Muscle of leg (tissue), 11 donors: ENCODE results near the gene MAST3. TPM values are rescaled to one million over a fixed set of nuclear protein-coding genes. Genes with fewer than 3 reads are reported as not detected.

ENCODE experiments used
- DNase-seq: peaks from one replicate; pipeline ENCODE4 v3.0.0; 2013
- H3K27ac ChIP-seq: one replicate; pipeline ENCODE4 v1.5.1; 2013; ENCODE audit warnings: mild to moderate bottlenecking, low read length, control low read depth
- H3K27me3 ChIP-seq: one replicate; pipeline ENCODE4 v1.6.1; 2013; ENCODE audit warnings: low read length; ENCODE audit not compliant: control insufficient read depth, insufficient read depth
- H3K36me3 ChIP-seq: one replicate; pipeline ENCODE4 v1.6.1; 2013; ENCODE audit warnings: low read length; ENCODE audit not compliant: control insufficient read depth, insufficient read depth
- H3K4me1 ChIP-seq: one replicate; pipeline ENCODE4 v1.6.1; 2013; ENCODE audit warnings: low read length; ENCODE audit not compliant: control insufficient read depth, insufficient read depth
- H3K4me3 ChIP-seq: one replicate; pipeline ENCODE4 v1.5.1; 2013; ENCODE audit warnings: low read length, control low read depth
- H3K9me3 ChIP-seq: replicated peaks from 2 replicates; pipeline ENCODE4 v1.6.1; 2013; ENCODE audit warnings: low read depth, low read length; ENCODE audit not compliant: control insufficient read depth
- WGBS: methylation state at CpG from one replicate; pipeline ENCODE4 v1.1.5; 2013; ENCODE audit warnings: missing lambda C conversion rate; ENCODE audit not compliant: insufficient coverage; 5-methylcytosine and 5-hydroxymethylcytosine counted together
- polyA plus RNA-seq, 8 donors: library from polyadenylated mRNA; unstranded; fragments of 120-200 nt; gene quantifications; one replicate each; pipeline versions ENCODE4 v1.2.1 to v1.2.3, GENCODE V29; 2013; ENCODE audit warnings: inconsistent platforms in 1 of 8, low replicate concordance in 1 of 8; ENCODE audit not compliant: insufficient read length in 8 of 8, insufficient read depth in 1 of 8
- total RNA-seq: library from RNA; stranded (reverse); fragments of 120-200 nt; gene quantifications from one replicate; pipeline ENCODE4 v1.2.4, GENCODE V29; 2013

MAST3 gene
- total and polyA plus RNA-seq, 9 donors = 3.4 to 12.2 (median 7.6) TPM

DNA sequence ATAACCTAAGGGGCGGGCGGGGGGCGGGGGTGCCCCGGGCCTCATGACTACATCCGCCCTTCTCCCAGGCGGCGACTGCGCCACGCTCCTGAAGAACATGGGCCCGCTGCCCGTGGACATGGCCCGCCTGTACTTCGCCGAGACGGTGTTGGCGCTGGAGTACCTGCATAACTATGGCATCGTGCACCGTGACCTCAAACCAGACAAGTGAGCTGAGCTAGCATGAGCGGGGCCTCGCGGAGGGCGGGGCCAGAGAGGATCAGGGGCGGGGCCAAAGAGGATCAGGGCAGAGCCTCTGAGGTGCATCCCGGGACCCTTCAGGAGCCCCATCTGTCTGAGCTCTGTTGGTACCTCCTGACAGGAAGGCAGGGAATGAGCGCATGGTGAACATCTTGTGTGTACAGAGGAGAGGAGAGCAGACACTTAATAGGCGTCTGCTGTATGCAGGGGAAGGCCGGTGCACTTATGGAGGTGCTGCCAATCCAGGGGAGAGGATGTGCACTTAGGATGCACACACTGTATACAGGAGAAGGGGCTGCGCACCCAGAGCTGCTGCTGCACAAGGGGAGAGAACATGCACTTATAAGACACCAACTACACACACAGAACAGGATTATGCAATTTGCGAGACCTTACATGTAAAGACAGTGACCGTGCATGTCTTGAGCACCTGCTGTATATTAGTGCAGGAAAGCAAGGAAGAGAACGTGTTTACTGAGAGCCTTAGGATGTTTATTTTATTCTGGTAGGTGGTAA lies 34.4 kb downstream of the MAST3 start:
- Histone ChIP-seq H3K4me1 (no peaks in the 10 kb centered on the region), H3K27me3 (no peaks in the 10 kb centered on the region), H3K9me3 (no peaks in the 10 kb centered on the region), H3K36me3 (peaks cover 65% of the 10 kb centered on the region), H3K4me3 (no peak overlapping the region), H3K27ac (no peak overlapping the region)
- DNase-seq = no peak
- WGBS = 77% methylated on average over 29 of the region's 31 CpGs

DNA sequence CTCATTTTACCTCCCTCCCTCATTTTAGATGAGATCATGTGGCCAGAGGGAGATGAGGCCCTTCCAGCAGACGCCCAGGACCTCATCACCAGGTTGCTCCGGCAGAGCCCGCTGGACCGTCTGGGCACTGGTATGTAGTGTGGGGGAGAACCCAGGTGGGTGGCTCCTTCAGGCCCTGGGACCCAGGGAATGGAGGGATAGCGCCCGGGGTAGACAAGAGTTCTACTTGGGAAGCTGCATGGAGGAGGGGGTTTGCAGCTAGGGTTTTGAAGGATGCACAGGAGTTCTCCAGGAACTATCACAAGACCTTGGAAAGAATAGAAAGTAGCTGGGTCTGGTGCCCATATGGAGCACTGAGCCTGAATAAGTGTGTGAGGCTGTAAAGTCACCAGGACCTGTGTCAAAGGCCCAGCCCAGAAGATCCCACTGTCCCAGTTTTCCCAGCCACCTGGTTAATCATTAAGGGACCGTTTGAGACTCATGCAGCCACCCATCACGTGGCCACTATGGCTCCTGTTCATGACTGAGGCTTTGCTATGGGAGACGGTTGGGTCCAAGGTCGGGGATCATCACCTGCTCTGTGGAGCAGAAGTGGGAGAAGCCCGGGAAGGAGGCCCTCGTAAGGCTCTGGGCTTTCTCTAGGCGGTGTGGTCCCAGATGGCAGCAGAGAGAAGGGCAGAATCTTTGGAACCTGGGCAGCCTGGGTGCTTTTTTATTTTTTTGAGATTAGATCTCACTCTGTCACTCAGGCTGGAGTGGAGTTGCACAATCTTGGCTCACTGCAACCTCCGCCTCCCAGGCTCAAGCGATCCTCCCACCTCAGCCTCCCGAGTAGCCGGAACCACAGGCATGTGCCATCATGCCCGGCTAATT lies 38.4 kb downstream of the MAST3 start:
- WGBS = 85% methylated on average over 12 of the region's 18 CpGs
- no peak overlapping the region for H3K27ac ChIP-seq
- no peaks in the 10 kb centered on the region for H3K9me3 ChIP-seq
- no peak overlapping the region for H3K4me3 ChIP-seq
- H3K27me3 ChIP-seq = no peaks in the 10 kb centered on the region
- no peaks in the 10 kb centered on the region for H3K4me1 ChIP-seq
- no peak for DNase-seq
- H3K36me3 ChIP-seq = peaks cover 49% of the 10 kb centered on the region

DNA sequence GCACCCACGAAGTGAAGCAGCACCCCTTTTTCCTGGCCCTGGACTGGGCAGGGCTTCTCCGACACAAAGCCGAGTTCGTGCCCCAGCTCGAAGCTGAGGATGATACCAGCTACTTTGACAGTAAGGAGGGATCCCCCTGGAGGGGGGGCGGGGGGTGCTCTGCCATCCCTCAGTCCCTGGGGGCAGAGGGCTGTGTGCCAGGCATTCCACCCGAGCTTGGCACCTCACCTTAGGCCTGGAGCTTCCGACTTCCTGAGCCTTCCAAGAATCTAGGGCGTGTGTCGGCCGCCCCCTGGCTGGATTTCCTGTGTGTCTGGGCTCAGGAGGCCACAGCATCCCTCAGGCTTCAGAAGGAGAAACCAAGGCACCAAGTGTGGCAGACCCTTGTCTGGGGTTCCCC lies 39.7 kb downstream of the MAST3 start:
- Histone ChIP-seq H3K27ac (no peak overlapping the region), H3K36me3 (peaks cover 46% of the 10 kb centered on the region)
- WGBS = 81% methylated on average over 10 of the region's 11 CpGs

DNA sequence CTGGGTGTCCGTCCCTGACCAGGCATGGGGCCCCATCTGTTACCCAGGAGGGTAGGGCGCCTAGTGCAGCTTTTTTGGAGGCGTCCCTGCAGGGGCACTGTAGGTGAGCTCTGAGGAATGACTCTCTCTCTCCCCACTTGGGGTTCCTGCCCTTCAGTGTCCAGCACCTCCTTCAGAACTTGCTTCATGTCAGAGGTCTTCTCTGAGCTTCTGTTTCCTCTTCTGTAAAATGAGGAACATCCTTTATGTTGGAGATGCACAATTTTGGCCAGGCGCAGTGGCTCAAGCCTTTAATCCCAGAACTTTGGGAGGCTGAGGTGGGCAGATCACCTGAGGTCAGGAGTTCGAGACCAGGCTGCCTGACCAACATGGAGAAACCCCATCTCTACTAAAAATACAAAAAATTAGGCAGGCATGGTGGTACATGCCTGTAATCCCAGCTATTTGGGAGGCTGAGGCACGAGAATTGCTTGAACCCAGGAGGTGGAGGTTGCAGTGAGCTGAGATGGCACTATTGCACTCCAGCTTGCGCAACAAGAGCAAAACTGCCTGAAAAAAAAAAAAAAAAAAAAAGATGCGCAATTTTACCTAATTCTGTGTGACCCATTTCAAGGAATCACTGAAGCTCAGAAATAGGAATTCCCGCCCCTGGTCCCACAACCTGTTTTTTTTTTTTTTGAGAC lies 40.2 kb downstream of the MAST3 start:
- Histone ChIP-seq H3K9me3 (no peaks in the 10 kb centered on the region), H3K36me3 (peaks cover 42% of the 10 kb centered on the region), H3K27me3 (no peaks in the 10 kb centered on the region), H3K4me3 (no peak overlapping the region), H3K27ac (no peak overlapping the region), H3K4me1 (no peaks in the 10 kb centered on the region)
- 93% methylated on average over 4 of the region's 9 CpGs for WGBS
- no peak for DNase-seq

More for the DNA sequence above, 39.7 kb downstream of the MAST3 start:
- H3K4me3 ChIP-seq = no peak overlapping the region
- H3K27me3 ChIP-seq = no peaks in the 10 kb centered on the region
- DNase-seq = no peak
- no peaks in the 10 kb centered on the region for H3K9me3 ChIP-seq
- H3K4me1 ChIP-seq = no peaks in the 10 kb centered on the region

DNA sequence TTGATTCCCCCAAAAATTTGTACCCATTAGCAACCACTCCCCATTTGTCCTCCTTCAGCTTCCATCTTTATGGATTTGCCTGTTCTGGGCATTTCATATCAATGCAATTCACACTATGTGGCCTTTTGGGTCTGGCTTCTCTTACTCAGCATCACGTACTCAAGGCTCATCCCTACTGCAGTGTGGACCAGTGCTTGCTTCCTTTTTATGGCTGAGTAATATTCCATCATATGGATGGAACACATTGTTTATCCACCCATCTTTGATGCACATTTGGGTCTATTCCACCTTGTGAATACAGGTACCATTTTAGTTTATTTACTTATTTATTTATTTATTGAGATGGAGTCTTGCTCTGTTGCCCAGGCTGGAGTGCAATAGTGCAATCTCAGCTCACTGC lies 42.9 kb downstream of the MAST3 start:
- Histone ChIP-seq H3K4me1 (no peaks in the 10 kb centered on the region), H3K27me3 (no peaks in the 10 kb centered on the region), H3K9me3 (no peaks in the 10 kb centered on the region), H3K4me3 (no peak overlapping the region), H3K27ac (no peak overlapping the region), H3K36me3 (peaks cover 51% of the 10 kb centered on the region)
- no peak for DNase-seq
- WGBS = no CpG with 5 or more reads among the region's 1 CpG

DNA sequence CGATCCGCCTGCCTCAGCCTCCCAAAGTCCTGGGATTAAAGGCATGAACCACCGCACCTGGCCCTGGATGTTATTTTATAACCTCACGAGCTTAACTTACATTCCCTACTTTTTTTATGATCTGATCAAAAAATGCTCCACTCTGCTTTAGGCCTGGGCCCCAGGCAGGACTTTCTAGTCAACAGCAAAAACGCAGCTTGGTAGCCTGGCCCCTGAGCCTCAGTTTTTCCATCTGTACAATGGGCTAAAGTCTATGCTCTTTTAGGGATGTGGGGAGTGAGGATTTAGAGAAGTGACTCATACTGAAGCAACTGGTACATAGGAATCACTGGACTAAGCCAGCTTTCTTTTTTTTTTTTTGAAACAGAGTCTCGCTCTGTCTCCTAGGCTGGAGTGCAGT lies 43.5 kb downstream of the MAST3 start:
- no peaks in the 10 kb centered on the region for H3K27me3 ChIP-seq
- H3K4me3 ChIP-seq = no peak overlapping the region
- 83% methylated on average over 4 of the region's 6 CpGs for WGBS
- H3K36me3 ChIP-seq = peaks cover 51% of the 10 kb centered on the region
- H3K27ac ChIP-seq = no peak overlapping the region
- no peaks in the 10 kb centered on the region for H3K9me3 ChIP-seq
- no peaks in the 10 kb centered on the region for H3K4me1 ChIP-seq
- DNase-seq = no peak

DNA sequence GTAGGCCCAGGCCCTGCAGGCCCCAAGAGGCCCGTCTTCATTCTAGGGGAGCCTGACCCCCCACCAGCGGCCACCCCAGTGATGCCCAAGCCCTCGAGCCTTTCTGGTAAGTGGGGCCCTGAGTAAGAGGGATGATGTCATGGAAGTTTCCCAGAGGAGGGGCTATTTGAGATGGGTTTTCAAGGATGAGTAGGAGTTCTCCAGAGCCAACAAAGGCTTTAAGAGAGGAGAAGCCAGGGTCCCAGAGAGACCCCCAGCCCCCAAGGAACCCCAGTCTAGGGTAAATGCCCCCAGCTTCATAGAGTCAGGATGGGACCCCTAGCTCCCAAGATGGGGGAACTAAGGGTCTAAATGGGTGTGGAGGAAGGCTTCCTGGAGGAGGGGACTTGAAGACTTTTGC lies 46.3 kb downstream of the MAST3 start:
- Histone ChIP-seq H3K27me3 (no peaks in the 10 kb centered on the region), H3K36me3 (peaks cover 52% of the 10 kb centered on the region), H3K4me3 (no peak overlapping the region), H3K27ac (no peak overlapping the region), H3K9me3 (no peaks in the 10 kb centered on the region), H3K4me1 (peaks cover 2% of the 10 kb centered on the region)
- no peak for DNase-seq
- WGBS = 67% methylated on average over 1 of the region's 3 CpGs

DNA sequence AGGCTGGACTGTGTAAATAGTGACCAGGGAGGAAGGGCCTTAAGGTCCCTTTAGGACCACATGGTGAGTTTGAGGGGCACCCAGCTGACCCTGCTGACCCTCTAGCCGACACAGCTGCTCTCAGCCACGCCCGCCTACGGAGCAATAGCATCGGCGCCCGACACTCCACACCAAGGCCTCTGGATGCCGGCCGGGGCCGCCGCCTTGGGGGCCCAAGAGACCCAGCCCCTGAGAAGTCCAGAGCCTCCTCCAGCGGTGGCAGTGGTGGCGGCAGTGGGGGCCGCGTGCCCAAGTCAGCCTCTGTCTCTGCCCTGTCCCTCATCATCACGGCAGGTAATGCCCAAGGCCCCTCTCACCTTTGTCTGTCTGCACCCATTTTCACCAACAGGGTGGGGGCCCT lies 46.8 kb downstream of the MAST3 start:
- 92% methylated on average over 10 of the region's 16 CpGs for WGBS
- peaks cover 50% of the 10 kb centered on the region for H3K36me3 ChIP-seq

DNA sequence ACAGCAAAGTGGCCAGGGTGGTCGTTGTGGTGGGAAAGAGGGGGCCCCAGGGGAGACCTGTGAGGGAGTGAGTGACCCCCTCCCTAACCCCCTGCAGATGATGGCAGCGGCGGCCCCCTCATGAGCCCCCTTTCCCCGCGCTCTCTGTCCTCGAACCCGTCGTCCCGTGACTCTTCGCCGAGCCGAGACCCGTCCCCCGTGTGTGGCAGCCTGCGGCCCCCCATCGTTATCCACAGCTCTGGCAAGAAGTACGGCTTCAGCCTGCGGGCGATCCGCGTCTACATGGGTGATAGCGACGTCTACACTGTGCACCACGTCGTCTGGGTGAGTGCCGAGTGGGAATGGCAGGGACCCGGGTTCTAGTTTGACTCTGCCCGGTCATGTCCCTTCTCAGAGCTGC lies 47.3 kb downstream of the MAST3 start:
- 96% methylated on average over 22 of the region's 28 CpGs for WGBS

More for the DNA sequence above, 46.8 kb downstream of the MAST3 start:
- no peaks in the 10 kb centered on the region for H3K9me3 ChIP-seq
- no peak overlapping the region for H3K4me3 ChIP-seq
- no peaks in the 10 kb centered on the region for H3K27me3 ChIP-seq
- peaks cover 4% of the 10 kb centered on the region for H3K4me1 ChIP-seq
- H3K27ac ChIP-seq = no peak overlapping the region
- no peak for DNase-seq

More for the DNA sequence above, 47.3 kb downstream of the MAST3 start:
- peaks cover 8% of the 10 kb centered on the region for H3K4me1 ChIP-seq
- H3K4me3 ChIP-seq = no peak overlapping the region
- DNase-seq = no peak
- no peaks in the 10 kb centered on the region for H3K9me3 ChIP-seq
- peaks cover 50% of the 10 kb centered on the region for H3K36me3 ChIP-seq
- no peaks in the 10 kb centered on the region for H3K27me3 ChIP-seq
- H3K27ac ChIP-seq = no peak overlapping the region
